ENCODE results near the gene ANKRD6.

Gene ANKRD6

DNA sequence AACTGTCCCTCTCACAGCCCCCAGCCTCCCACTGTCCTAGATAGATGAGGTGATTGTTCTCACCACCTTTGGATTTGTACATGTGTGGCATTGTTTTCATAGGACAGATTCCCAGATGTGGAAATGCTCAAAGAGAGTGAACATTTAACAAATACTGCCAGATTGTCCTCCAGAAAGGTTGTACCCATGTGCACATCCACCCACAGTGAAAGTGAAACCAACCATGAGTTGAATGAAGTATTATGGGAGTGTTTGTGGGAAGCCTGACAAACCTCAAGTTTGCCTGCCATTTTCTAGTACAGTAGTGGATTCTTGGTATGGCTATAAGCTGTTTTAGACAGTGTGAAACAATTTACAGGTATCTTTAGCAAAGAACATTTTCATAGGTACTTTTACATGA, 42.7 kb downstream of the ANKRD6 start:
- peak; percentile 3 for DNase-seq

DNA sequence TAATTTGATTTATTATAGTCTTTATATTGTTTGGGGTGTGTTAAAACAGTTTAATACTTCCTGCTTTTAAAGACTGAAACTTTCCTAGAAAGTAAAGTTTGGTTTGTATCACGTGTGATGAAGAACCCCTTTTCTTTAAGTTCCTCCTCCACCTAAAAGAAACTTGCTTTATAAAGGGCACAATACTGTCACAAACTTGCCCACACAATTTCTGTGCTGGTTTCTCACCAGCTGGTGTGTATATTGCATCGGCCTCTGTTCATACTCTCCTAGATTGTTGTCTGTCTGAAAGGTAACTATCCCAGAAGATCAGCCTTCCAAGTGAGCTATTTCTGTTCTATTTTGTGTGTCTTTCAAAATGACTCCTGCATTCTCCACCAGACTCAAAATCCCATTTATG, 46.9 kb downstream of the ANKRD6 start:
- no peak for DNase-seq

DNA sequence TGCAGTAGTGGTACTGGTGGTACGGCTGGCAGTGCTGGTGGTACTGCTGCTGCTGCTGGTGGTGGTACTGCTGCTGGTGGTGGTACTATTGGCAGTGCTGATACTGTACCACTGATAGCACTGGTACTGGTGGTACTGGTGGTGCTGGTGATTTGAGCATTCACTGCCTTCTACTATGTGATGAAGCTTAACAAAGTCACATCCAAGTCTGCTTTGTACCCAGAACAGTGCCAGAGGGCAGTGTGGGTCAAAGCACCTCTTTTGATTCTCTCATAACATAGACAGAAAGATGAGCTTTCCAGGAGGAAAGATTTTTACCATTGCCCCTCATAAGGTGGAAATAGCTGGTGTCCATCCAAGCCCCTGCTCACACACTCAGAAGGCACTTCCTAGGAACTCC, 48.7 kb downstream of the ANKRD6 start:
- DNase-seq = no peak

DNA sequence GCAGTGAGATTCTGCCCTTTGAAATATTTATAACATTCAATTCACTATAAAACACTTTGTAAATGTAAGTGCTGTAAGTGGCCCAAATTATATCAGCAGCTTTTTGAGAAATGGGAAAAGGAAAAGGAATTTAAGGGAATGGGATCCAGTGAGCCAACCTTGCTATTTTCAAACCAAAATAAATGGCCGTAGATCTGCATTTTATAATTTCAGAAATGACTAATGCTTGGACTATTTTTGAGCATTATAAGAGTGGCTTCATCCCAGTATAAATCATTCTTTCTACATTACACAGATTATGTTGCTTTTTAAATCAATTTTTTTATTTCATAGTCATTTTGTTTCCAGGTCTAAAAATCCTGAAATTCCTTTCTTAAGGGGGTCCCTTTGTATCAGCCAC, 49.2 kb downstream of the ANKRD6 start:
- DNase-seq = peak; percentile 39

DNA sequence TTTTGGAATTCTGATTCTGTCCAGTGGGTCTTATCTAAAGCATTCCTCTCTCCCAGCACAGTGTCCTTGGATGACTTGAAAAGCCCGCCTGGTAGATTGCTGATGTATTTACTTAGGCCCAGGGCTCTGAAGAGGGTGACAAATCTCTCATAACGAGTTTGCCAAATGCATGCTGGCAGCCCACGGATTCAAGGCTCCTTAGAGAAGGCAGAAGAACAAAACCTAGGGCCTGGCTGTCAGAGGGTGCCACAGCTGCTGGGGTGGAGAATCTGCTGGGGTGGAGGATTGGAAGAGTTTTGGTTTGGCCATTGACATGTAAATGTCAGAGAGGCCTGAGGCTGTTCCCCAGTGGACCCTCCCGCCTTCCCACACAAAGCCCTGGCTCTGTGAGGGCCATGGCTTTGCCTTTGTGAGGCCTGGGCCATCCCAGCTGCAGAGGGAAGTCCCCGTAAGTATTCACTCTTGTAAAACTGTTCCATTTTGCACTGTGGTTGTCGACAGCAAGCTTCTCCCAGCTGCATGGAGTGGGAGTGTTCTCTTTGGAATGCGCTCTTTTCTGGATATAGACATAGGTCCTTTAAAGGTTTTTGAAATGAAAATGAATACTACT, 50.3 kb downstream of the ANKRD6 start:
- DNase-seq = peak; percentile 5

DNA sequence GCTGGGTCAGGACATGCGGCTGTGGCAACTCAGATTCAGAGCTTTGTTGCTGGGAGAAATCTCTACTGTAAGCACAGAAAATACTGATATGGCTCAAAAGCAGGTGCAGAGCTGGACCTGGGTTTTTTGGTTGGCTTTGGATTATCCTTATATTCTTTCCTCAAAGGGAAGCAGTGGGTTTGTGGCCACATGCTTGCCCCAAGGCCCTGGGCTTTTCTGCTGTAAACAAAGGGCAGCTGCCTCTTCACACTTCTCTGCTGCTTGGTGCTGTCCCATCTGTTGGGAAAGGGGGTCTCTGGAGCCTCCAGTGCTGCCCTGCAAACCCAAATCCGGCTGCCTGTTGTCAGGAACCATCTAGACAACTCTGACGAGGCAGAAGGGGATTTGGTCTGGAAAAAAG, 52.4 kb downstream of the ANKRD6 start:
- no peak for DNase-seq

DNA sequence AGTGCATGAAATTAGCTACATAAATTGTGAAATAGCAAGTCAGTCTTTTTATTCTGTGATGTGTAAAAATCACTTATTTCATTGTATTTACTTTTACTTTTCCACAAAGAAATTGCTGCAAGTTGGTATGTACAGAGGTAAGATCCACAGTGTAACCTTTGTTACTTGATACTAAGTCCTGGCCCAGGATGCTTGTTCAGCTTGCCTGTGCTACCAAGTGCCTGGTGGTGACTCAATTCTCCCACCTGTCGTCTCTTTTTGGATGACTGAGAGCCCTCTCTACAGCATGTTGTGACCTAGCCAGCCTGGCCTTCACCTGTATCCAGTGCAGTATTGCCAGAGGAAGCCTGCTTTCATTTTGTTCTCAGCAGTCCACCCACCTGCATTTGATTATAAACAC, 54.9 kb downstream of the ANKRD6 start:
- no peak for DNase-seq

DNA sequence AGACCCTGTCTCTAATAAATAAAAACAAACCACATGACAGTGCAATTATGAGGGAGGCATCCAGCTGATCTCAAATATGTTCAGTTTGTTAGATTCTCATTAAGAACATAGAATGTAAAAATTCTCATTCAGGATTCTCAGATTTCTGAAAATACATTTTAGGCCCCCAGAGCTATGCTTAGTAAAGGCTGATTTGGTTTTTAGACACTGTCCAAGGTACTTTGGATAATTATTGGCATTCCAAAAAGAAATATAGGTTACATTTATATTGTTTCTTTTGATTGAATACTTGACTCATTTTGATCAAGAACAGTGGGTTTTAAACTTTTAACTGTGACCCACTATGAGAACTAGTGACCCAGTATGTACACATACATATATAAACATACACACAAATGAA, 55.5 kb downstream of the ANKRD6 start:
- no peak for DNase-seq

DNA sequence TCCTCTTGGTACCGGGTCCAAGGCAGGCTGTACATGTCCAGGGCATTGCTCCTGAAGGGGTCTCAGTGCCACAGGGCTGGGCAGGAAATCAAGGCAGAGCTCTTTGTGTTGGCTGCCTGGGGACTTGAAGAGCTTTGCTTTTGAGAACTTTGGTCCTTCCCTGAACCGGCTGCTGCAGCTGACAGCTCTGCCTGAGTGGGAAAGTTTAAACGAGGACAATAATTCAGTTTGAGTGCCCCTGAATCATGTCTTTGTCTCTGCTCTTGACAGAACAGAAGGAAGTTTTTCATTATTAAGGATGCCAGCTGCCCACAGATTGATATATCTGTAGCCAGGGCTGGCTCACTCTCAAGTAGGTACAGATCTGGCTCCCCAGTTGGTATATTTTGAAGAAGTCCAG, 56.1 kb downstream of the ANKRD6 start:
- DNase-seq = no peak

DNA sequence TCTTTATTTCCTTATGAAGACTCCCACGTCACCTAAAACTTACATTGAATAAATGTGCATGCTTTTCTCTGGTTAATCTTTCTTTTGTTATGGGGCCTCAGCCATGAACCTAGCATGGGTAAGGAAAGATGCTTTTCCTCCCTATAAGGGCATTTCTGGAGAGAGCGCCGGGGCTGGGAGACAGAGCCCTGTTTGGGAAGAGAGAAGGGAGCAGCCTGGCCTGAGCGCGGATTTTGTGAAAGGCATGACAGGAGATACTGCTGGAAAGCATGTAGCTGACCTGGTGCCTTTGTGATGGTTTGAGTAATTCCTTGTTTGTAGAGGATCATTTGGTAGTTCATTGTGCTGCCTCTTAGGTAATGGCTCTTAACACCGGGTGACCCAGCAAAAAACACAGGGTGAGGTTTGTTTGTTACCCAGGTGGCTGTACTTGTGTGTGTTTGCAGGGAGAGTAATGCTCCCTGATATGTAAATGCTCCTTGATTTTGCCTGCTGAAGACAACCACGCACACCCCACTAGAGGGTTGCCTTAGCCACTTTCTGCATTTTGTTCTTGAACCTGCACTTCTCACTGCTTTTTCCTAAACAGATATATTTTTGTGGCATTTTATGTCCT, 59.2 kb downstream of the ANKRD6 start:
- DNase-seq = no peak

DNA sequence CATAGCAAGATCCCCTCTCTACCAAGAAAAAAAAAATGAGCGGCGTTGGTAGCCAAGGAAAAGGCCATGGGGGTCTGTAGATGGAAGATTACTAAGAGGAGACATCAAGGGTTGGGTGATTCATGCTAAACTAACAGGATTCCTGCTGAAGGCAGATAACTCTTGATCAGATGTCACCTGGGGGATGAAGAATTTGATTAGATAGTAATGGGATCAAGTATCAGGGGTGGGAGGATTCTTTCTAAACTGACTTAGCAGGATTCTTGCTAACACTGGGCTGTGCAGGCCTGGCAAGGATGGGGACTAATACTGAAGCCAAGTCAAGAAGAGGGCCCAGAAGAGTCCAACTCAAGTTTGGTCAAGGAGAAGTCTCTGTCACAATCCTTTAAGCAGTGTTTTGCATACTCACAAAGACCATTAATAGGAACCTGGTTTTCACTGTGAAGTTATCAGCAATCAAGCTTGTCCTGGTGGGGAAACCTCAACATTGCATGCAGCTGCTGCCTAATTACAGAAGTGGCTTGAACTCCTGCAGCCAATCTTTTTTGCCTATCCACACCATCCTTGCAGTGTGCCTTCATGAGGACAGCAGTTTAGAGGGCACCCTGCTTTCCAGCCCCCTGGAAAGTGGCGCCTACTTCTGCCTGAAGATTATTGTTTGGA, 61.3 kb downstream of the ANKRD6 start:
- no peak for DNase-seq

DNA sequence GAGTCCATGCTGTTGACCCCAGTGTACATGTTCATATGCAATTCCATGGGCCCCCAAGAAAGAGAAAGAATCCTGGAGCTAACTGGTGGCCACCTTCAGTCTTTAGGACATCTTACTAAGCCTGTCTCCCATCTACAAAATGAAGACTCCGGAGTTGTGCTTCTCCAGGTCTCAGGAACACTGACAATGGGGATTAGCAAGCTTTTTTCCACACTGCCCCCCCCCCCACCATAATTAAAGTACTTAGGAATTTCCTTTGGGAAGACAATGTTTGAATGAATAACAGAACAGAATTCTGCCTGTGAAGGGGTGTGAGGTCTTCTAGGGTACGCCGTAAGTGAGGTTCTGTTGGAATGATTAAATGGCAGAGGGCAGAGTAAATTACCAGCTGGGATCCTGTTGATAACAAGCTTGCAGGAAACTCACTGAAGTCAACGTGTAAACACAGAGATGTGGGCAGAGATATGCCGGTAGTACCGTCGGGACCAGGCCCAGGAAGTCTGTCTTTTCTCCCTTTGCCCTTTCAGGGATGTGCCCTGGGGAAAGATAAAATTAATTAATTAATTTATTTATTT, 63.1 kb downstream of the ANKRD6 start:
- no peak for DNase-seq

DNA sequence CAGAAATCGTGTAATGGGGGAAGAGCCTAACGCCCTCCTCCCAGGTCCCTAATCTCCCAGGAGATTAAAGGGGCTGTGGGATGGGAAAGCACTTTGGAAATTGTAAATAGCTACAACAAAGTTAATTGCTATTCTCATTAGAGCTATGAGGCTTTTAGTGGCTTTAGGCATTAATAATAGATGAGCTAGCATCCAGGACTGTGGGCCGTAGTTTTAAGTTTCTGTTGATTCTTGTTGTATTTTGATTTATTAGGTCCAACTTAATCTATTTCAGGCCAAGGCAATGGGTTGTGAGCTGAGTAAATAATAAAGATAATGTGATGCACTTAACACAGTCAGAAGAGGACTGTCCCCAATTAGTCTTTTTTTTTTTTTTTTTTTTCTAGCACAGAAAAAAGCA, 67.7 kb downstream of the ANKRD6 start:
- no peak for DNase-seq

DNA sequence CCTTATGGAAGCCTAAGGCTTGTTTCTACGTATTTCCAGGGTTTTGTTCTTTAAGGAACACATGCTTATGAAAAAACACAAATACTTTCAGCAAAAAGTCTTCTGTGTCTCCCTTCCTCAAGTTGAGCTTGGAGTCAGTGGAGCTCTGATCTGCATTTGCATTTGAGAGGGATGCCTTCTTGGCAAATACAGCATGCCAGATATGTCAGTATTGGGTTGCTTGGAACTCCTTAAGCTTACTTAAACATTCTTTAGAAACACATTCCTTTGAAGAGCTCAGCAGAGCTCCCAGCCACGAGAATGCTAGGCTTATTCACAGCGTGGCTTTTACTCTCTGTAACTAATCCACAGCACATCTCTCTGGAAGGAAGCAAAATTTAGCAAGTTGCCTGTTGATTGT, 68.3 kb downstream of the ANKRD6 start:
- DNase-seq = peak; percentile 7

DNA sequence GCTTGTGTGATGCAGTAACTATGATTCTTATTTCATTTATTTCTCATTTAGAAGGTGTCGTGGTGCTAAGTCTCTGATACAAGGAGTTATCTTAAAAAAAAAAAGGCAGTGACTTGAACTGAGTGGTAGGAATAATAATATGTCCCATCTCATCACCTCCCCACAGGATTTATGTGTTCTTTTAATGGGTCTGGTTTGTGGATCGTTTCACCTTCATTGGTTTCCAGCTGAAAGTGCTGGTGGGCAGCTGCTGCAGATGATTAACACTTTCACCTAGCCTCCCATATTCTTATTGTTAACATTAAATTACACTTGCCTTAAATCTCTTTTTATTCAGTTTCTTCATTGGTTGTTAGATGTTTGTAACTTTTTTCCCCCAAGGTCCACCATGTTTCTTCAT, 68.8 kb downstream of the ANKRD6 start:
- no peak for DNase-seq

DNA sequence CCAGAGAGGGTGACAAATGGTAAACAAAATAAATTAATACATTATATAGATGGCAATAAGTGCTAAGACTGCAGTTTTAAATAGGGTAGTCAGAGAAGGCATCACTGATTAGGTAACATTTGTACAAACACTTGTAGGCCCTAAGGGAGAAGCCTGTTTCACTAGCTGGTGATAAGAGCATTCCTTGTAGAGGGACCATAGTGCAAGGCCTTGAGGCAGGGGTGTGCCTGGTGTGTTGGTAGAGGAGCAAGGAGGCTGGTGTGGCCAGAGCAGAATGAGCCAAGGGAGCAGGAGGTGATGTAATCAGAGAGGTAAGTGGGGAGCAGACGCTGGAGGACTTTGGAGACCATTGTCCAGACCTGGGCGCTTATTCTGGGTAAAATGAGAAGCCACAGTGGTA, 70.7 kb downstream of the ANKRD6 start:
- no peak for DNase-seq

DNA sequence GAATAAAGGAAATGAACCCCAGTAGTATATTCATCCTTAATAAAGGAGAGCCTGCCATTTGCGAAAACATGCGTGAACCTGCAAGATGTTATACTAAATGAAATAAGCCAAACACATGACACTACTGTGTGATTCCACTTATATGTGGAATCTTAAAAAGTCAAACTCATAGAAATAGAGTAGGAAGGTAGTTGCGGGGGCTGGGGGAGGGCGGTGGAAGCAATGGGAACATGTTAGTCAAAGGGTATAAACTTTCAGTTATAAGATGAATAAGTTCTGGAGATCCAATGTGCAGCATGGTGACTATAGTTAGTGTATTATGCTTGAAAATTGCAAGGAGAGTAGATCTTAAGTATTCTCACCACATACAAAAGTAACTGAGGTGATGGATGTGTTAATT, 72.9 kb downstream of the ANKRD6 start:
- no peak for DNase-seq

DNA sequence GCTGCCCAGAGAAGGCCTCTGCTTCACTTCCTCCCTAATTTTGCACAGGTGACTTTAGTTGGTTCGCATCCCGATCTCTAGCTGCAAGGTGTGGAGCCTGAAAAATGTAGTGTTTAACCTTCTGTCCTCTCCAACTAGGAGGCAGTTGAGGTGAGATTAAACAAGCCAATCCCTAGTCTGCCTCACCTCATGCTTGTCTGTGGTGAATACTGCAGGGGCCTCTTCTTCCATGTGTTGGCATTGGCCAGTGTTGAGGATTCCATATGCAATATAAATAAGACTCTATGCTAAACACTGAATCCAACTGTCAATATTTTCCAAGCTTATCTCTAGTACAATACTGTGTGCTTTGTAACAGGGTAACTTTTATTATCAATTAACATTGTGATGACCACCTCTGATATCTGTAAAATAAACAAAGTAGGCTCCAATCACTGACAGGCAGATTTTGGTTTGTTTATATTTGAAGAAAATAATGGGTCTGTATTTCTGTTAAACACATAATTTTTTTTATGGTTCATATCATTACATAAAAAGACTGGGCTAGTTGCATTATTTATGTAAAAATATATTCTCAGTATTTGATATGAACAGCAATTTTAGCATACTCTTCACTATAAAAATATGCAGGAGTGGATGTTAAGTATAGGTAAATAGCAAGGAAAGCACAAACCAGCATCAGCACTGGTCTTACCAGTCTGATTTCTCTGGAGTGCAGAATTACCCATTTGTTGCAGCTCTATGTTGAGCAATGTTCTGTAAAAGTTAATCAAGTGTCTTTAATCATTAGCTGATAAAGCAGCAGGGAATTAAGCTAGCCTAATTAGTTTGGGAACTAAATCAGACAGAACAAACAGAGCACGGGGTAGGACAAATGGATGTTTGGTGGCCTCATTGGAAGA, 74.0 kb downstream of the ANKRD6 start:
- DNase-seq = no peak

DNA sequence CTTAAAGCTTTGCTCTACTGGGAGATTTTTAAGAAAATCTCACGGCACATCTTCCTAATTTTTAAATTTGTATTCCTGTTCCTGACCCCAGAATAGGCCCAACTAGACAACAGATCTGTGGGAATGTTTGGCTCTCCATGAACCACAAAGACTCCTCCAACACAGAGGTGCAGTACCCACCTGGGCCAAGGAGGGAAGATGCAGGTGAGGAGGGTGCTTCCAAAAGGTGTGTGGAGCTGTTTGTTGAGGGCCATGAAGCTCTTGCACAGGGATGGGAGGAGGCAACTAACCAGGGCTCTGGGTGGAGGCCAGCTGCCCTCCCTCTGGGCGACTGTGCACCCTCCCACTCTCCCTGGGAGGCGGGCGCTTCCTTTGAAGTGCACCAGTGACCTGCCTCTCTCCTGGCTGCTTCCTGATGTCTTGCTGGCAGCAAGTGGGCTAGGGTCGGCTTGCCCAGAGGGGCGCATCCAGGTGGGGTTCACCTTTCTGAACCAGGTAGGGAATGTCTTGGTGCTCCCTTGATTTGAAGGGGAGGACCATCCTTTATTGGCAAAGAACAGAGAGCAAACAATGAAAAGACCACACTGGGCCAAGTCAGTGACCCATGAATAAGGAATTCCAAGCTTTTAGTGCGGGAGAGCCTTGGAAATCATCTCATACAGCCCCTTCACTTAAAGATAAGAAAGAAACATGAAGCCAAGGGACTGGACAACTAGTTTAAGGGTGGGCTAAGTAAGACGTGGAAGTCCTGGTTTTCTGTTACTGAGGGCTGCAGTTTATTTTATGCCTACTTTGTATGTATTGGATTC, 76.0 kb downstream of the ANKRD6 start:
- DNase-seq = no peak

DNA sequence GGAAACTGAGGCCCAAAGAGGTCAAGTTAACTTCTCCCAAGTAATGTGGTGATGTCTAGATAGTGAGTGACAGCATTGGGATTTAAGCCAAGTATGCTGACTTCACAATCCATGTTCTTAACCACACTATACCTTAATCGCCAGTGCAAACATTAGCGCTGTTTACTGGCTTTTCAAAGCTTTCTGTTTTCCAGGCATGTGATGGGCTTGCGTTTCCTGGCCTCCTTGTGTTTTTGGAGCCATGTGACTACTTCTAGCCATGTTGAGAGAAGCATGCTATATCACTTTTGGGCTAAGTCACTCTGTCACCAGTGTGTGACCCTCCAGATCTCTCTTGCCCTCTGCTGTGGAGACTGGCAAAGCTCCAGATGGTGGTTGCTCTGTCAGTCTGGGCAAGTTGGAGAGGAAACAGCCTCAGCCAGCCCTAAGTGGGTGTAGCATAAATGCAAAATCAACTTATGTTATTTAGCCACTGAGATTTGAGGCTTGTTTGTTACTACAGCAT, 76.9 kb downstream of the ANKRD6 start:
- DNase-seq = no peak

DNA sequence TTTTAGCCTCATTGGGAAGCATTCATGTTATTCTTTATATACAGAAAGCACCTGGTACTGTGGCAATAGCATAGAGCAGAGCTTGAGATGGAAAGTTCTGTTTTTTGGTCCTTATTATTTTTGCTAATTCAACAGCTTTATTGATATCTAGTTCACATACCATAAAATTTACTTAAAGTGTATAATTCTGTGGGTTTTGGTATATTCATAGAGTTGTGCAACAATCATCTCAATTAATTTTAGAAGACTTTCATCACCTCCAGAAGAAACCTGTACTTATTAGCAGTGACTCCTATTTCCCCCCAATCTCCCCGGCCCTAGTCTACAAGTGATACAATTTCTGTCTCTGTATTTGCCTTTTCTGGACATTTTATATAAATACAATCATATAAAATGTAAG, 77.4 kb downstream of the ANKRD6 start:
- DNase-seq = no peak

DNA sequence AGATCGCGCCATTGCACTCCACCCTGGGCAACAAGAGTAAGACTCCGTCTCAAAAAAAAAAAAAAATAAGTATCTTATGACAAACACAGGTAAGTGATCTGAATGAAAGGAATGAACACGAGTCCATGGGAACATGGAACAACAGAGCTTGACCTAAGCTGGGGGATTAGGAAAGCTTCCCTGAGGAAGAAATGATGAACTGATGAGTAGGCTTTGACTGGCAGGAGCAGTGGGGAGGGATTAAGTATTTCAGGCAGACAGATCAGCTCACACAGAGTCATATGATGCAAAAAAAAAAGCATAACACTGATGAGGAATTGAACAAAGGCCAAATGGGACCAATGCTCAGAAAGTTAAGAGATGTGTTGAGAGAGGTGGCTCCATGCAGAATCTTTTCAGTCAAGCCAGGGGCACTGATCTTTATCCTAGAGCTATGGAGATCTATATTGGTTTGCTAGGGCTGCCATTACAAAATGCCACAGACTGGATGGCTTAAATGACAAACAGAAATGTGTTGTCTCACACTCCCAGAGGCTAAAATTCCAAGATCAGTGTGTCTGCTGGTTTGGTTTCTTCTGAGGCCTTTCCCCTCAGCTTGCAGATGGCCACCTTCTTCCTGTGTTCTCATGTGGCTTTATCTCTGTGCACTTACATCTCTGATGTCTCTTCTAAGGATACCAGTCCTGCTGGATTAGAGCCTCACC, 85.6 kb downstream of the ANKRD6 start:
- no peak for DNase-seq

Data from fibroblast of skin of right quadriceps (primary cell).